Activated T-helper 1 cell treated with anti-CD3 and anti-CD28 coated beads, Interleukin-2, amount 50 U/mL, for 16 hours (primary cell): ENCODE results near the gene GCH1.
A peak's percentile ranks its signal among the peaks of the same experiment; 100 is the strongest.

Experiments
- DNase-seq, 2 donors: peaks; one replicate each; pipeline ENCODE4 v3.0.0-alpha.2; 2020; ENCODE audit warnings: low read depth in 1 of 2, low spot score in 1 of 2

GCH1 gene

DNA sequence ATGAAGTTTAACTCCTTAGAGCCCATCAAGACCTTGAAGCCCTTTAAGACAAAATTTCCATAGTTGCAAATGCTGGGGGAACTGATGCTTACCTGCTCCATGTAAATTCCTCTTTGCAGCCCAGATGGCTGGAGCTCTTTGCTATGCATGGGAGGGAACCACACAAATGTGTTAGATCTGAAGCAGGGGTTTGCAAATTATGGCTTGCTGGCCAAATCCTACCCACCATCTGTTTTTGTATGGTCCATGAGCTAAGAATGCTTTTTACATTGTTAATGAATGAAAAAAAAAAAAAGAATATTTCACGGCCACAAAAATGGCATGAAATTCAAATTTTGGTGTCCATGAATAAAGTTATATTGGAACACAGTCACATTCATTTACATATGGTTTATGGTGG is 74.6 kb downstream of the GCH1 start:
- DNase-seq = no peak

DNA sequence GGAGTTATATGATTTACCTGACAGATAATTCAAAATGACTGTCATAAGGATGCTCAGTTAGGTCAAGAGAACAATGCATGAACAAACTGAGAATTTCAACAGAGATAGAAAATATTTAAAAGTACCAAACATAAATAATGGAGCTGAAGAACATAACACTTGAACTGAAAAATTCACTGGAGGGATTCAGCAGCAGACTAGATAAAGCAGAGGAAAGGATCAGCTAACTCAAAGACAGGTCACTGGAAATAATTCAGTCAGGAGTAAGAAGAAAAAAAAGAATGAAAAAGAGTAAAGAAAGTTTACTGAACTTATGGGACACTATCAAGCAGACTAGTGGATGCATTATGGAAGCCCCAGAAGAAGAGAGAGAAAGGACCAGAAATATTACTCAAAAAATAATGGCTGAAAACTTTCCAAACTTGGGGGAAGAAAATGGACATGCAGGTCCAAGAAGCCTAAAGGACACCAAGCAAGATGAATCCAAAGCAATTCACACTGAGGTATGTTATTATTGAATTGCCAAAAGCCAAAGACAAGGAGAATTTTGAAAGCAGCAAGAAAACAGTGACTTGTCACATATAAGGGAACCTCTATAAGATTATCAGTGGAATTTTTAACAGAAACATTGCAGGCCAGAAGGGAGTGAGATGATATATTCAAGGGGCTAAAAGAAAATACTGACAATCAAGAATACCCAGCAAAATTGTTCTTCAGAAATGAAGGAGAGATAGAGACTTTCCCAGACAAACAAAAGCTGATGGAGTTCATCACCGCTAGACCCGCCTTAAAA is 78.7 kb downstream of the GCH1 start:
- DNase-seq = no peak

DNA sequence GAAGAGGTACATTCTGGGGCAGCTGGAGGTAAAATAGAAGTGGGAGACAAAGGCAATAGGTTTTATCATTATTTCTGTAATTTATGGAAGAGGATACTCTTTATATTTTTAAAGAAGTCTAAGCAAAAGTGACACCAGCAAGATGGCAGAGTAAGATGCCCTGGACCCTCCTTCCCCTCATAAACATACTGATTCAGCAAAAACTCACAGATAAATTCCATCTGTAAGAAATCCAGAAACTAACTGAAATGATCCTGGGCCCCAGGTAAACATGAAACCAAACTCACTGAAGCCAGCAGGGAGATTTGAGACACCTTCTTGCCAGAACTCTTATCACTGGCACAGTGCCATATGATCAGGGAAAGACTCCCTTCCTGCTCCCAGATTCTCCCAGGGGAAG is 79.9 kb downstream of the GCH1 start:
- no peak for DNase-seq

DNA sequence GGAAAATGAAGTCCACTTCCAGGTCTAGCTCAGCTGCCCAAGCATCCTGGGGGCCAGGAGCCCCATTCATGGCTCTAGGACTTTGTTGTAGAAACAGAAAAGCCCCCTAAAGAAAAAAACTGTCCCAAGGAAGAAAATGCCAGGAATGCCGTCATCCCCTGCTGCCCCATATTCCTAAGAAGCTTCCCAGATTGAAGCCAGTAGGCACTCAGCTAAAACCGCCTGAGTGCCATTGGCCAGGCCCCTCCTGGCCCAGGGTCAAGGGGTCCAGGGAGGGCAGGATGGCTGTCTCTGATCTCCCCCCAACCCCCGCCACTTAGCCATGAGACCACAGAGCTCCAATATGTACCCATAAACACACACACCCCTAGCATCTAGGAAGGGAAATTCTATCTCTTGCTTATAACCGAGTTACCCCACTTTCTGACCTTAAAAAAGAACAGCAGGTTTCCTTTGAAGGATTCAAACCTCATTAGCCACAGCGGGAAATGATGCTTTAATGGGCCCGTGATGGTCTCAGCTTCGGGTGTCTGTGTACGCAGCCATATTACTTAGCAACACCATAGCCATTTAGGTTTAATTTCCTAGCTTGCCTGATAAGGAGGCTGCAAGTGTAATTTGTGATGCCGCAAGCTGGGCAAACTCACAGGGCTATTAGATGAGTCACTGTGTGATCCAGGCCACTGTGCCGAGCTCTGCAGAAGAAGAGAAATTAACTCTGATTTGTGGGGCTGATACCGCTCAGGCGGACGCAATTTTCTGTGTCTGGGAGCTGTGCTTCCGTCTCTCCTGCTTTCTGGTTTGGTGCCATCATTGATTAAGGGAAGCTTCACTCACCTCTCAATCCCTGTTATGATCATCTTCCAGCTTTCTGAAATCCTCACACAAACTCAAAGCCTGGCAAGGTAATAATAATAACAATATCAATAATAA is 84.2 kb downstream of the GCH1 start:
- no peak for DNase-seq

DNA sequence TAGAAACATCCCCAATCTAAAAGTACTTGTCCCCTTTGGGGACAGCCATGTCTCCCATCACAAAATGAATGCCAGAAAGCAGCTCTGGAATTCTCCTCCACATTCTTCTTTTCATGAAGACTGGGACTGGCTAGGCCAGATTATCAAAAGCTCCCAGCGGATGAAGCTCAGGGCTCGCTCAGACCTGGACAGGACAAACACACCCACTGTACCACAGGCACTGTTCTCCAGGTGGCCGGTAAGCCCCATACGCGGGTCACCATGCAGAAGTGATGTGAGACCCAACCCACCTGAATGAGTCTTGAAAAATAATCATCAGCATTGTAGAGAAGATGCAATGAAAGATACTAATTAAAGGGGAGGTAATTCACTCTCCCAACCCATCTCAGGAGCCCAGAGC is 85.1 kb downstream of the GCH1 start:
- DNase-seq = no peak

DNA sequence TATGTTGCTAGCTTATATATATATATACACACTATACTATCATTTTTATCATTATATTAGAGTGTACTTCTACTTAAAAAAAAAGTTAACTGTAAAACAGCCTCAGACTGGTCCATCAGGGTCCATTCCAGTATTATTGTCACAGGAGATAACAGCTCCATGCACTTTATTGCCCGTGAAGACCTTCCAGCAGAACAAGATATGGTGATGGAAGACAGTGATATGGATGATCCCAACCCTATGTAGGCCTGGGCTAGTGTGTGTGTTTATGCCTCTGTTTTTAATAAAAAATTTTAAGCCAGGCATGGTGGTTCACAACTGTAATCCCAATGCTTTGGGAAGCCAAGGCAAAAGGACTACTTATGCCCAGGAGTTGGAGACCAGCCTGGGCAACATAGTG is 86.2 kb downstream of the GCH1 start:
- no peak for DNase-seq

DNA sequence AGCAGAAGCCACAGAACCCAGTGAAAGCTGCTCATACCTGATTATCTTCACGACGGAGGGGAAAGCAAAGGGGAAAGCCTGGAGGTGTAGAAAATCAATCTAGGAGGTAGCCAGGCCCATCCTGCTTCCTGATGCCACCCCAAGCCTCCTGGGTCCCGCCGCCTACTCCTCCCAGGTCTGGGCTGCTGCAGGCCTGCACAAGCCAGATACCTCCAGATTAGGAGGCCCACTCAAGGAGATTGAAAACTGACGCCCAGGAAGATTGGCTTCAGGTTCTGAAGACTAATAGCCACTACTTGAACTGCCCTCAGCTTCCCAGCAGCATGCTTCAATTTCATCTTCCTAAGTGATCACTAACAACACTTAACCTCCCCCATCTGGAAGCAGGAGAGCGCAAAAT is 87.1 kb downstream of the GCH1 start:
- DNase-seq = no peak

DNA sequence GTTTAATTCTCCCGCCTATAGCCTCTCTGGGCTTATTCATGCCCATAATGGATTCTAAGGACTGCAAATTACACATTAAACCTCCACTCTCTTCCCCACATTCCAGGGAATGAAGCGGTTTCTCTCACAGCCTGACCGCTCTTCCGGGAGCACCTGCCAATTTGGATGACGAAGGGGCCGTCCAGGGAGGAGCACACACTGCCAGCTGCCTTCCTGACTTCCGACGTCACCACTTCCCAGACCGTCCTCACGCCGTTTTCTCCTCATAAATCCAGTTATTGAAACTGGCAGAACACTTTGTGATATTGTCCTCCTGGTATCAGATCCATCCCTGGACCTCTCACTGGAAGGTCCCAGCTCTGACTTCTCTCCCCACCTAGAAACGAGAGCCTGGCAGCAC is 87.6 kb downstream of the GCH1 start:
- no peak for DNase-seq

DNA sequence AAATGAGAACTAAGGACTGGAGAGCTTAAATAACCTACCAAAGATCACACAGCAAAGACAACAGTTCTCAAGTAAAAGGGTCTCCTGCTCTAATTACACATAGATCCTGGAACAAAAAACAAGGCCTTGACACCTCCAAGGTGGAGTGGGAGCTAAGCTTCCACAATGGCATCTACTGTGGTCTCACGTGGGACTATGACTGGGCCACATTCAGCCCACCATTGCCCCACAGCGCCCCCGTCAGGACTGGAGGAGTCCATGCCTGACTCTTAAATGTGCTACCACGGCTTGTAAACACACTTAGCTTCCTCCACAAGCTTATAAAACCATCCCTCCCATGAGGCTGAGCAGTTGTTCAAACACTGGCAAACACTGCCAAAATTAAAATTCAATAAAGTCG is 88.5 kb downstream of the GCH1 start:
- no peak for DNase-seq

DNA sequence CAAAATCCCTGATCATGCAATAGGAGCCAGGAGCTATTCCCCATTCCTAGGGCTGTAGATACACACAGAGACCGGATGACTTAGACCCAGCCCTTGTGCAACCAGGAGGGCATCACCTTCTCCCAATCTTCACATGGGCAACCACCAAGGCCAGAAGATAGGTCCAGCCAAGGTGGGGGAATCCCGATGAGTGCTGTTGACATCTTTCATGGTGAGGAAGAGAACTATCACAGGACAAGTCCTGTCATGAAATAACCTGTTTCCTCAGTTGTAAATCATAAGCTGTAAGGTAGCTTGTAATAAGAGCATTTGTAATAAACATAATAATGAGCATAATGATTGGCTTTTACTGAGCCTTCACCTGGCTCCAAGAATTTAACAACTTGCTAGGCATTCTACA is 89.5 kb downstream of the GCH1 start:
- DNase-seq = no peak

DNA sequence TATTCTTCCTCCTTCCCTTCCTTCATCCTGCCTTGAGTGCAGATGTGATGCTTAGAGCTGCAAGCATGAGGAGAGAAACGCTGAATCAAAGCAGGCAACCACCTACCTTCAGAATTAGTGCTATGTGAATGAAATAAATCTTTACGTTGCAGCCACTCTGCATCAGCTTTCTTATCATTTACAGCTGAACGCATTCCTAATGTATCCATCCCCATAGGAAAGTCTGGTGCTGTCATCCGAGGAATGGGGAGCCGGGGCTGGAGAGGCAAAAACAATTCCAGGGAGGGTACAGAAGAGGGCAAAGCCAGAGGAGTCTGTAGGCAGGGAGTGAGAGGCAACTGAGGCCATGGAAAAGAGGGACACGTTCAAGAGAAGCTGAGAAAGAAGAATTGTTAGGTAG is 90.0 kb downstream of the GCH1 start:
- DNase-seq = no peak

DNA sequence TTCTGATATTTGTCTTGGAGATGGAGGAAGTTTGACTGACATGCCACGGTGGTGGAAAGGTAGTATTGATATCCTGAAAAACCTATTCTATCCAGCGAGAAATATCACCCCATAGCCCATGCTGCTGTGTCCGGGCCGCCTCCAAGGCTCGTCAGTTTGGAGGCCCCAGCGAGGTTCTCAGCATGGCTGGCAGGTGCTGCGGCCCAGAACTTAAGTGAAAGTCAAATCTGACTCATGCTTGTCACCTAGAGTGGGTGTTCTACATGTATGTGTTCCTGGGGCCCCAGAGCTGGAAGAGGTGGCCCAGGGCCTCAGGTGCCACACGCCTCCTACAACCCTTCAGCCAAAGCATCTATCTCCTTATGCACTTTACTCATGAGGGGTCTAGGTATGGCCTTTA is 92.9 kb downstream of the GCH1 start:
- DNase-seq = no peak

DNA sequence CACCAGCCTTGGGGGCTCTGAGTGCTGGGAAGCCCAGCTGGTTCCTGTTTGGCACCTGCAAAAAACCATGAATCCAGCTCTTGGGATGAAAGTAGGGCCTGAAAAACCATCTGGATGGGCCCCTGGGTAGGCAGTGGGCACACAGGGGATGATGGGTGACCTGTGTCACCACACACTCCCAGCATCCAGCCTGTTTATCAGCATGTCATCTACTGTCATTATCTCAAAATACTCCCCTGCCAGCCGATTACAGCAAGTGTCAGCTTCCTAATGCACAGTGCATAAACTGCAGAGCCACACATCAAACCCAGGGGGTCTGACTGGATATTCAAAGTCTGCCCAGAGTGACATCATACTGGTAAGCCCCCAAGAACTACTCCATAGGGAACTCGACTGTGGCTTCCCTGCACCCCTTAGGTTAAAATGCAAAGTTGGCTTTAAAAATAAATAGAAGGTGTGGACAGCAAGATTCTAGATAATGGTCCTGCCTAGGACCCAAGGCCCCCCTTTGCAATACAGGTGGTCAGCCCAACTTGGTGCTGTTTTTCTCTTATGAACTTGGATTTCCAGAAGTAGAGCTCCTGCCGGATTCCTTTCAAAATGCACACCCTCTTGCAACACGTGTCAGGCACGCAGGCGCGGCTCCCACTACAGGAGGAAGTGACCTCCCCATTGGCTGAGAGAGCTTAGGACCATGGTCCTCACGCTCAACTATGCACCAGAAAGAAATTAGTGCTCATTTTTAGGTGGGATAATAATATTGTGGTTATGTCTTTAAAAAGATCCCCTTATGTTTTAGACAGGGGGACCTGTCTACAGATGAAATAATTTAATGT is 94.1 kb downstream of the GCH1 start:
- no peak for DNase-seq

DNA sequence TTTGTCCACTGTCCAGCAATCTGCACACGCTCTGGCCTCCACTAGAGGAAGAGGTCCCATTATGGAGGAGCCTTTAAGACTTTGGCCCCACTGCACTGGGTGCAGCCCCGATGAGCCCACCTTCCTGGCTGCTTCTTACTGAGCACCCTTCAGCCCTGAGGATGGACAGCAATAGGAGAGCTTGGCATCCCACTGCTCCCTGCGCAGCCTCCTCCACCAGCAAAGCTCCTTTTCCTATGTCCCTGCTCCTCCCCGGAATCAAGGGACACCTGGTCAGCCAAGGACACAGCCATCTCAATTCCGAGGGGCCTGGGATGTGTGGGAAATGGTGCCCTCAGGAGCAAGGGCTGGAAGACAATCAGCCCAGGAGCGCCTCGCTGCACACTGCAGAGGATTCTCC is 94.7 kb downstream of the GCH1 start:
- DNase-seq = no peak

DNA sequence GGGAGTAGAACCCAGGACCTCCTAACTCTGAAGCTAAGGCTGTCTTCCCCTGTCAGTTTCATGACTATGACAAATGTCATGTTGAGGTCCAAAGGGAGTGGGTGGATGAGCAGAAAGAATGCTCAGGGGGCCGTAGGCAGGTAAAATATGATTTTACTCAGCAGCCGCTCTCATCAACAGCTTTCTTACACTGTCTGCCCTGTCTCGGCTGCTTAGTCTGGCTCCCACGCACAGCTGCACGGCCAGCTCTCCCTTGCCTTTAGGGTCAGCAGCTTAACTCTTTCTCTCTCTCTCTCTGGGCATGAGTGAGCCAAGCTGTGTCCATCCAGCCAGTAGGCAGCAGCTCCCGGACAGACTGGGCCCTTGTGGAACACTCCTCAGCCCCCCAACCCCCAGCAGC is 95.2 kb downstream of the GCH1 start:
- DNase-seq = no peak

DNA sequence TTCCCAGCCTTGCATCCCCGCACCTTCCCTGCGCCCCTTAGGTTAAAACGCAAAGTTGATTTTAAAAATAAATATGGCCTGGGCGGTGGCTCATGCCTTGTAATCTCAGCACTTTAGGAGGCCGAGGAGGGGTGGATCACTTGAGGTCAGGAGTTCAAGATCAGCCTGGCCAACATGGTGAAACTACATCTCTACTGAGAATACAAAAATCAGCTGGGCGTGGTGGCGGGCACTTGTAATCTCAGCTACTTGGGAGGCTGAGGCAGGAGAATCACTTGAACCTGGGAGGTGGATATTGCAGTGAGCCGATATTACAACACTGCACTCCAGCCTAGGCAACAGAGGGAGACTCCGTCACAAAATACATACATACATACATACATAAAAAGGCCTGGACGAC is 96.0 kb downstream of the GCH1 start:
- DNase-seq = no peak

DNA sequence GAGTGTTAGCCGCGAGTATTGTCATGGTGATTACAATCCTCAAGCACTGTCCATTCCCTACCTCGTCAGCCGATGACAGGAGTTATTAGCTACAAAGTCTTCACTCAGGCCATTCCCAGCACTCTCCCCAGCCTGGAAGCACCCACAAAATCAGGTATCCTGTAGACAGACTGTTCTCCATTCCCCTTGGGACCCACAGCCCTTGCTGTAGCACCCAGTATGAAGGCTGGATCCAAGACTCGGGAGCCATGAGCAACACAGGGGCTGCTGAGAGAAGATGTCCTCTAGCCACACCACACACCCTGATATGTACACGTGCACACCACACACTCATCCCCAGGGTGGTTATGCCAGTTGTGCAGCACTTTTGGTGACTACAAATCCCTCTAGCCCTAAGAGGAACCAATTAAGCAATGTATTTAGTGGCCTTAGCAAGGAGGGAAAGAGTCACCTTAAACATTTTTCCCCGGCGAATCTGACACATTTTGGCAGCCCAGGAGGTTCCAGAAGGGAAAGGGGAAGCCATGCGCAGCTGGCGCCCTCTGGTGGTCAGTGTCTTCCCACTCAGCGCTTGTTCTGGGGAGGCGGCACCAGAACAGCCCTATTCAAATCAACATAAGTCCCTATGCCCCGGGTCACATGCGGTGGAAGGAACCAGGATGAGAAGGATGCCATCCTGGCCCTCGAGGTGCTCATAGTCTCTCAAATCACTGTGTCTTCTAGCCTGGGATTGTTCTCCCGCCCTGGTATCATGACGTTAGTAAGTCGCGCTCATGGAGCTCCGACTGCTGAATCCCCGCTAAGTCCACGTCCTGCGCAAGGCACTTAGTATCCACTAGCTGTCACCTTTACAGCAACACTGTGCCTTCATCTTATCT is 96.9 kb downstream of the GCH1 start:
- DNase-seq = peak; percentile 44 to 53

DNA sequence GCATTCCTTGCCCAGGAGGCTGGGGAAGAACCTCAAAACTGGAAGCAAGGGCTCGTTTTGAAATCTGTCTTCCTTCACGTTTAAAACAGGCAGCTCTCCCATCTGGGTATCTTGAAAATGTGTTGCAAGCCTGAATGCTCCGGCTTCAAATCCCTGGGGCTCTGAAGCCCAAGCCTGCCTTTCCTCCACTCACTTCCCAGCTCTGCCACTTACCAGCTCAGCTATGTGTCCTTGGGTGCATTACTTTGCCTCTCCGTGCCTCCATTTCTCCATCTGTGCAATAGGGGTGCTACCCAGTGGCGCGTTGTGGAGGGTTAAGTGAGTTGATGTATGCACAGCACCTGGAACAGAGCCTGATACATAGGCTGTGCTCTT is 97.6 kb downstream of the GCH1 start:
- no peak for DNase-seq

DNA sequence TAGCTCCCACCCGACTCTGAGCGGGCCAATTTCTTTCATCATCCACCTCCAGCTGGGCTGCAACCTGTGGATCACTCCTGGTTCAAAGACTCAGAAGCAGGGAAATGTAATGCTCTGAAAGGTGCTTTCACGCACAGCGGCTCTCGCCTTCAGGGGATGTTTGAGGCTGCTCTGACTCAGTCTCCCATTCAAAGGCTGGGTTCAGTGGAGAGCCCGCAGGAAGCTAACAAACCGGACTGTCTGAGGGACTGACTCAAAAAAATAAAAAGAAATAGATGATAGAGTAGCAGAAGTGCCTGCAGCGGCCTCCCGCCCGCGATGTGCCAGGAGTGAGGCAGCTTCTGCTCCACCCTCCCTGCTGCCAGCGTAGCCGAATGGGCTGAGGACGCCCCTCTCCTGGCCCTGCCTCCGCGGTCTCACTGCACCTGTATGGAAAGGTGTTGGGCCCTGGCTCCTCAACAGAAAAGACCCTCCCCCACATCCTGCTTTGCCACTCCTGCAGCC is 98.0 kb downstream of the GCH1 start:
- DNase-seq = no peak

DNA sequence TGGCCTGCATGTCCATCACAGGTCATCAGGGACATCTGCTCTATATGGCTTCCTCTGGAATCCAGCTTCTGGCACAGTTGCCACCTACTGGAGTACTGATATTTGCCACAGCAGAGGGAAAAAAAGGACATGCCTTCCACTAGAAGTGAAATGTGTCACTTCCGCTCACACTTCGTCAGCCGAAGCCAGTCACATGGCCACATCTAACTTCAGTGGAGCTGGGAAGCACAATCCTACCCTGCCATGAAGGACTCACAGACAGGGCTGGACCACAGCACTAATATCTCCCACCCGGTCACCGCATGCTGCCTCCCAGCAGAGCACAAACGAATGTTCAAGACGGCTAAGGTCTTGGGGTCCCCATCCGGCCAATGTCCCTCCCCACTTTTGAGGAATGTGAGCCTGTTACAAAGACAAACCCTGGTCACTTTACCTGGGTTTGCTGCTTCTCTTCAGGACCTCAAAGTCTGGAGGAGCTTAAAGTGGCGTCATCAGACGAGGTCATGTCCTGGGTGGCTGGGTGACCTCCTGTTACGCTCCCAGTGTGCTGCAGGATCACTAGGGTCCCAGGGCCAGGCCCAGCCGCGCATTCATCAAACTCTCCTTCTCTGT is 98.6 kb downstream of the GCH1 start:
- DNase-seq = no peak
